ENCODE data around the gene MEN1. TPM values are rescaled to one million over a fixed set of nuclear protein-coding genes. Genes with fewer than 3 reads are reported as not detected.

The MEN1 gene
- total and polyA plus RNA-seq, 9 of the 15 experiments (the other 6 are each of a cell fraction or from before 2014, with no cell fraction given) = 3.4 to 57.2 (median 19.3) TPM

- TF ChIP-seq TBL1XR1 (IDR thresholded peaks at IDR 0.05; ENCODE audit: low read length in 2 of 2) = no peak
- no peak for TF ChIP-seq GABPB2 (CRISPR knock-in tag; conservative IDR thresholded peaks at IDR 0.05)
- TF ChIP-seq ZNF318 (IDR thresholded peaks at IDR 0.05; ENCODE audit: borderline replicate concordance in 1 of 2, low read depth in 1 of 2) = no peak
- no peak for TF ChIP-seq CREB5 (CRISPR knock-in tag; IDR thresholded peaks at IDR 0.05)
- TF ChIP-seq ARHGAP35 (IDR thresholded peaks at IDR 0.05; ENCODE audit: partially characterized antibody) = no peak
- TF ChIP-seq MXI1 (IDR thresholded peaks at IDR 0.05; ENCODE audit: low read depth, low read length) = no peak
- no peak for TF ChIP-seq SLC30A9 (CRISPR knock-in tag; IDR thresholded peaks at IDR 0.05)
- TF ChIP-seq TOE1 (IDR thresholded peaks at IDR 0.05; ENCODE audit: borderline replicate concordance) = no peak
- no peak for TF ChIP-seq TOE1 (CRISPR knock-in tag; IDR thresholded peaks at IDR 0.05; ENCODE audit: borderline replicate concordance, low read depth)
- TF ChIP-seq E2F1 (CRISPR knock-in tag; IDR thresholded peaks at IDR 0.05) = no peak
- TF ChIP-seq MCM3 (IDR thresholded peaks at IDR 0.05) = no peak
- TF ChIP-seq TCF15 (CRISPR knock-in tag; IDR thresholded peaks at IDR 0.05) = no peak
- TF ChIP-seq ZNF23 (CRISPR knock-in tag; IDR thresholded peaks at IDR 0.05) = no peak
- TF ChIP-seq FOXK2 (conservative IDR thresholded peaks at IDR 0.05 in 1 of 2, IDR thresholded peaks at IDR 0.05 in 1 of 2; ENCODE audit: low read depth in 2 of 2) = no peak
- no peak for TF ChIP-seq ZNF174 (CRISPR knock-in tag; IDR thresholded peaks at IDR 0.05)
Measured at GRCh38 chr11:64803158-64803845, 7.0 kb downstream of the MEN1 start, which contains the start of gene MAP4K2 (continued).
